NCI-H2196 (cell line): ENCODE measurements around the gene PEF1.
A peak's percentile ranks its signal among the peaks of the same experiment; 100 is the strongest.

Source experiments
- DNase-seq: peaks from one replicate; lab custom pipeline; 2025; ENCODE audit not compliant: unreplicated experiment; lab: John Stamatoyannopoulos, UW

Gene PEF1

DNA sequence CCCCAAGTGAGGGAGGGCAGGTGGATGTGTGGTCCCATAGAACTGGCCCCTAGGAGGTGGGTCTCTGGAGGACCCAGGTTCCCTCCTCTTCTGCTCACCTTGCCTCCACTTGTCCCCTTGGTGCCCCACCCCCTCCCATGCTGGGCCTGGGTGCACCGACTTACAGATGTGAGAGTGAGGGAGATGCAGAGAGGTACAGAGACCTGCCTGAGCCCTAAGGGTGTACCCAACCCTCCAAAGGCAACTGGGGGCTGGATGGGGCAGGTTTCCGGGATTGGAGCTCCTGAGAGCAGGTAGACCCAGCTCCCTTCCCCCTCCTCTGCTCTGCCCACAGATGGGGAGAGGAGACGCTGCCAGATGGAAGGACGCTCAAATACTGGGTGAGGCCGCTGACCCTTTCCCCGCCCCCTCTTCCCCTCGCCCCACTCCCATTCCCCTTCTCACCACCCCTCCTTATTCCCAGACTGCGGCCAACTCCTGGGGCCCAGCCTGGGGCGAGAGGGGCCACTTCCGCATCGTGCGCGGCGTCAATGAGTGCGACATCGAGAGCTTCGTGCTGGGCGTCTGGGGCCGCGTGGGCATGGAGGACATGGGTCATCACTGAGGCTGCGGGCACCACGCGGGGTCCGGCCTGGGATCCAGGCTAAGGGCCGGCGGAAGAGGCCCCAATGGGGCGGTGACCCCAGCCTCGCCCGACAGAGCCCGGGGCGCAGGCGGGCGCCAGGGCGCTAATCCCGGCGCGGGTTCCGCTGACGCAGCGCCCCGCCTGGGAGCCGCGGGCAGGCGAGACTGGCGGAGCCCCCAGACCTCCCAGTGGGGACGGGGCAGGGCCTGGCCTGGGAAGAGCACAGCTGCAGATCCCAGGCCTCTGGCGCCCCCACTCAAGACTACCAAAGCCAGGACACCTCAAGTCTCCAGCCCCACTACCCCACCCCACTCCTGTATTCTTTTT lies 58.0 kb downstream of the PEF1 start:
- DNase-seq, result no peak

DNA sequence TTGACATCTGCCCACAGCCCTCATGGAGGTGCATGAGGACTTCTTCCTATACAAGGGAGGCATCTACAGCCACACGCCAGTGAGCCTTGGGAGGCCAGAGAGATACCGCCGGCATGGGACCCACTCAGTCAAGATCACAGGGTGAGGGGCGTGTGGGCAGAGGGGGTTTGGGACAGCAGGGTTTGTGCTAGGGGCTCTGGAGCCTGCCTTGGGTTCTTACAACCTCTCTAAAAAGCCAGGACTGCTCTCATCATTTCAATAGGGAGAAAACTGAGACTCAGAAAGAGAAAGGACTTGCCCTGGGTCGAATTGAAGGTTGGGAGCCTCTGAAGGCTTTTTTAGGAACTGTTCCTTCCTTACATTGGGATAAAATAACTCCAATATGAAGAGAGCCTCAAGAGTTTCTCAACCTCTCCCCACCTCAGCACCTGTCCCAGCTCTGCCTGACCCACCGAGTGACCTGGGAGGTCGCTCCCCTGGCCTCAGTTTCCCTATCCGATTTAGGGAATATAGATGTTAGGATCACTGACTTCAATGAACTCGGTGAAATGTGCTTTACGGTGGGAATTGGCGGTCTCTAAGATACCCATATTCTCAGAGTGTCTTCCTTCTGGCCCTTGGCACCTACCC lies 58.8 kb downstream of the PEF1 start:
- DNase-seq, result no peak

DNA sequence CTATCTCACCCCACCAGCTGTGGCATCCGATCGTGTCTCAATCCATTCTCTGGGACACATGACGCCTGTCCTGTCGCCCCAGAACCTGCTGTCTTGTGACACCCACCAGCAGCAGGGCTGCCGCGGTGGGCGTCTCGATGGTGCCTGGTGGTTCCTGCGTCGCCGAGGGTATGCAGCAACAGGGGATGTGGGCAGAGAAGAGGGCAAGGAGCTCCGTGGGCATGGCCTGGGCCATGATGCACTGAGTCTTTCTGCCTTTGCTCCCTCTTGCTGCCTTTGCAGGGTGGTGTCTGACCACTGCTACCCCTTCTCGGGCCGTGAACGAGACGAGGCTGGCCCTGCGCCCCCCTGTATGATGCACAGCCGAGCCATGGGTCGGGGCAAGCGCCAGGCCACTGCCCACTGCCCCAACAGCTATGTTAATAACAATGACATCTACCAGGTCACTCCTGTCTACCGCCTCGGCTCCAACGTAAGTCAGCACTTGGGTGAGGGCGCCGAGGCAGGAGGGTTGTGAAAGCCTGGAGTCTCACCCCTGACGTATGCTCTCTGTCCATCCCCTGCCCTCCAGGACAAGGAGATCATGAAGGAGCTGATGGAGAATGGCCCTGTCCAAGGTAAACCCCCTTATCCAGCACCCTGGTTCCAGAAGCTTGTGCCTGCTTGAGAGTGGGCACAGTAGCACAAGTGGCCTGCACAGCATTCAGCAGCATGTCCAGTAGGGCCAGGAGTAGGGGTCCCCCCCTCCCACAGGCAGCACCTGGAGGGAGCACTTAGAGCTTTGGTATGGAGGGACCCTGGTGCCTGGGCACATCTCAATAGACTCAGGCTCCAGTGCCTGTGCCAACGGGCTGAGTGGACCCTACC lies 59.6 kb downstream of the PEF1 start:
- no peak for DNase-seq

DNA sequence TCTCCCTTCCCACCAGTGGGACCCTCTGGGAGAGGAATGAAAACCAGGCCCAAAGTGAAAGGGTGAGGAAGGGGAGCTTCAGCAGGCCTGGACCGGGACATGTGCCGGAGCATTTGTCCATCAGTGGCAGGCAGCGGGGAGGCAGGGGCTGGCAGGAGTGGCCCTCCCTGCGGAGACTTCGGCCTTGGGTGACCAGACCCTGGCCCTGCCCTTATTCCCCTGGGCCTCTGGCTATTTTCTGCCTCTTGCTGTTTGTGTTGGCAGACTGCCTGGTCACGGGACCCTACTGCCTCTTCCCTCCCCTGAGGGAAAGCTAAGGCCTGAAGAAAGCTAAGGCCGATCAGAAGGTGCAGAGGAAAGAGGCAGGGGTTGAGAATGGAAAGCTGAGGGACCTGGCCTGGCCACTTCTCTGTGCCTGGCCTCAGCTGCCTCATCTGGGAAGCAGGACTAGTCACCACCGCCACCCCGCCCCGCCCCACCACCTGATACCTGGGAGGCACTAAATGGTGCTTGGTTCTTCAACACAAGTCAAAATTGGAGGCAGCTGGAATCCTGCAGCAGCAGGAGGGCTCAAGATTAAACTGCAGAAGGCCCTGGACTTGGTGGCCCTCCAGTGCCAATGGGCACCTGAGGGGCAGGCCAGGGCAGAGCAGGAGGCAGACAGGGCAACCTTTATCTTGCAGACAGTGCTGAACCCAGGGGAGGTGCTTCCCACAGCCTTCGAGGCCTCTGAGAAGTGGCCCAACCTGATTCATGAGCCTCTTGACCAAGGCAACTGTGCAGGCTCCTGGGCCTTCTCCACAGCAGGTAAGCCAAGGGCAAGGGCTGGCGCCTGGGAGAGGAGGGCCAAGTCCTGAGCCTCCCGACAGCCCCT lies 60.4 kb downstream of the PEF1 start:
- peak; percentile 59 for DNase-seq

DNA sequence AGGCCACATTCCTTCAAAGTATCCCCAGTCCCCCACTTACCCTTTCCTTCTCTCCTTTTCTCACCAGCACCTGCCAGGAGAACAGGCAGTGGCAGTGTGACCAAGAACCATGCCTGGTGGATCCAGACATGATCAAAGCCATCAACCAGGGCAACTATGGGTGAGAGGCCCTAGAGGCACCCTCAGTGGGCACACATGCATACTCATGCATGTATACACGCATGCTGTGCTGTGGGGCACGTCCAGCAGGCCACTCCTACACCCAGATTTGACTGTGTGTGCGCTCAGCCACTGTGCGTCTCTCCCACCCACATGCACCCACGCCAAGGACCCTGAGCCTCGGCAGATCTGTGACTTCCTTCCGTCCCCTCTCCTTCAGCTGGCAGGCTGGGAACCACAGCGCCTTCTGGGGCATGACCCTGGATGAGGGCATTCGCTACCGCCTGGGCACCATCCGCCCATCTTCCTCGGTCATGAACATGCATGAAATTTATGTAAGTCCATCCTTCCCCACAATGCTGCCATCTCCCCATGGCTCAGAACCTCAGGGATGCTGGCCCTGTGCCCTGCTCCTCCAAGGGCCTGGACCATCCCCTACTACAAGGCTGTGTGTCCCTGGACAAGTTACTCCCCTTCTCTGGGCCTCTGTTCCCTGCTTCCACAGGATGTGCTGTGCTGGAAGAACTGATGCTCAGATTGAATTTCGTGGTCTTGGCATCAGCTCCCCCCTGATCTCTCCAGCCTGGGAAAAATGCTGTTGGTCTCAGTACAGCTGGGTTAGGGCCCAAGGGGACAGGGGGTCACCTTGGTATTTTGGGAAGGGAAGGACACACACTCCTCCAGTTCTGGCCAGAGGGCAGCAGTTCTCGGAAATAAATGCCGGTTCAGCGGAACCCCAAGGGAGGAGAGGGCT lies 61.3 kb downstream of the PEF1 start:
- DNase-seq, result no peak

DNA sequence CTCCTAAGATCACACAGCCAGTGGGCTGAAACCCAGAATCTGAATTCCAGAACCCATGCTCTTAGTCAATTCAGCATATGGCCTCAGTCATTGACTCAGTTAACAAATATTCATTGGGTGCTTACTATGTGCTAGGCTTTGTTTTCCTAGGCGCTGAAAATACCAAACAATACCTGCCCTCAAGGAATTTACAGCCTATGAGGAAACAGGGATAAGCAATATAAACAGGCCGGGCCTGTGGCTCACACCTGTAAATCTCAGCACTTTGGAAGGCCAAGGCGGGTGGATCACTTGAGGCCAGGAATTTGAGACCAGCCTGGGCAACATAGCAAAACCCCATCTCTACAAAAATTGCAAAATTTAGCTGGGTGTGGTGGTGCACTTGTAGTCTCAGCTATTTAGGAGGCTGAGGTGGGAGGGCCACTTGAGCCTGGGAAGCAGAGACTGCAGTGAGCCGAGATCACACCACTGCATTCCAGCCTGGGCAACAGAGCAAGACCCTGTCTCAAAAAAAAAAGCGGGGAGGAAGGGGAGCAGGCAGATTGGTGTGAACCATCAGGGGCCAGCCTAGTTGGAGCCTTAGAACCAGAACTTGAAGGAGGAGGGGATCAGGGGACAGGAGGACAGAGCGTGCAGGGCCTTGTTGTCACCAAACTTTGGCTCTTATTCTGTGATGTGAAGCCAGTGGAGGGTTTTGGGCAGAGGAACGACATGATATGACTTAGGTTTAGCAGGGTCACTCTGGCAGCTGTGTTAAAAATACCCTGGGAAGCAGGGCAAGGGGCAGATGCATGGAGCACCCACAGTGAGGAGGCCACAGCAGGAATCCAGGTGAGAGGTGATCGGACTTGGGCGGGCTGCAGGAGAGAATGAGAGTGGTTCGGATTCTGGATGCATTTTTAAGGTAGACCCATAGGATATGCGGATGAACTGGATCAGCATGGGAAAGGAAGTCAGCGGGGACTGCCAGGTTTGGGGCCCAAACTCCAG lies 62.6 kb downstream of the PEF1 start:
- no peak for DNase-seq

DNA sequence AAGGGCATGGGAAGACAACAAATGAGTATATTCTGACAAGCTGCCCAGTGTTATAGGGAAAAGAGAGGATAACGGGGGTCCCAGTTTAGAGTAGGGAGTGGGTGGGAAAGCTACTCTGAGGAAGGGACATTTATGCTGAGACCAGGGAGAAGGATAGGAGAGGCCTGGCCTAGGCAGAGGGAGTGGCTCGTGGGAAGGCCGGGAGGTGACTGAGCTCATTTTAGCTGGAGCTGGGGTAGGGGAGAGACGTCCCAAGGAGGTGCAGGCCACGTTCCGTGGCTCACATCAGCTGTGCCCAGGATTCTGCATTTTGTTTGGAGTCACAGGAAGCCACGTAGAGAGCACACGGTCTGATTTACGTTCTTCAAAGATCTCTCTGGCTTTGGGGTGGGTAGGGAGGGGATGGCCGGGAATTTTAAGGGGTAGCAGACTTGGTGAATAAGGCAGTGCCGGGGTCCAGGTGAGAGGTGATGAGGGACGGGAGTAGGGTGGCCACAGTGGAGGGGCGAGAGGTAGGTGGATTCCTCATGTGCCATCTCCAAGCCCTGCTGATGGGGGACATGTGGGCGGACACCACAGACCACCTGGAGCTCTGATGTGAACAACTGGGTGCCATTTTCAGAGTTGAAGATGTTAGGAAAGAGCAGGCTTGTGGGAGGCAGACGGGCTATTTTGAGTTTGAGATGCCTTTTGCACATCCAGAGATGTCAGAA lies 63.6 kb downstream of the PEF1 start:
- no peak for DNase-seq

DNA sequence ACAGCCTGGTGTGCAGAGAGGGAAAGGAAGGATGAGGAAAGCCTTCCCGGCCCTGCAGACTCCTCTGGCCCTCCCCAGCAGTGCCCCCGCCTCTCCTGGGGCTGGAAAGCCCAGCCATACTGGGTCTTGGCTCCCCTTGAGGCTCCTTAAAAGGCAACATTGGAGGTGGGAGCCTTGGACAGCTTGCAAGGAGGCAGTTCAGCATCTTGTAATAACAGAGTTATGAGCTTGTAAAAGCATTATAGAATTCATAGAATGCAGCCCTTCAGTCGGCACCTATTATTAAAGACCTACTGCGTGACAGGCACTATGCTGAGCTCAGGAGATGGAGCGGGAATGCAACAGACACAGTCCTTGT lies 64.2 kb downstream of the PEF1 start:
- no peak for DNase-seq
